ENCODE measurements around the gene HNRNPH1.
"Not testable (repeated sequence)": the region's sequence is repeated elsewhere in the genome, so short reads cannot be mapped to it uniquely, and the experiment has no call there.

DNA sequence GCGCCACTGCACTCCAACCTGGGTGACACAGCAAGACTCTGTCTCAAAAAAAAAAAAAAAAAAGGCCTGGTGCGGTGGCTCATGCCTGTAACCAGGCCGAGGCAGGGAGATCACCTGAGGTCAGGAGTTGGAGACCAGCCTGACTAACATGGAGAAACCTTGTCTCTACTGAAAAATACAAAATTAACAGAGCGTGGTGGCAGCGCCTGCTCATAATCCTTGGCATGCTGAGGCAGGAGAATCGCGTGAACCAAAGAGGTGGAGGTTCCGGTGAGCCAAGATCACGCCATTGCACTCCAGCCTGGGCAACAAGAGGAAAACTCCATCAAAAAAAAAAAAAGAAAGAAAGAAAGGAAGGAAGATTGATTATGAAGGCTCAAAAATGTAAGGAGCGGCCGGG lies 15.8 kb upstream of the HNRNPH1 start:
- TF ChIP-seq POLR2AphosphoS5 (IDR thresholded peaks at IDR 0.05); MXI1 (conservative IDR thresholded peaks at IDR 0.05; ENCODE audit: poor library complexity, severe bottlenecking); RAD21 (conservative IDR thresholded peaks at IDR 0.05); EP300 (conservative IDR thresholded peaks at IDR 0.05; ENCODE audit: poor library complexity, severe bottlenecking); EZH2 (IDR thresholded peaks at IDR 0.05; ENCODE audit: borderline replicate concordance, insufficient read depth, low read length, poor library complexity, severe bottlenecking); TAF1 (IDR thresholded peaks at IDR 0.05; ENCODE audit: low read depth): not testable (repeated sequence)
- TF ChIP-seq, protein P1, sequence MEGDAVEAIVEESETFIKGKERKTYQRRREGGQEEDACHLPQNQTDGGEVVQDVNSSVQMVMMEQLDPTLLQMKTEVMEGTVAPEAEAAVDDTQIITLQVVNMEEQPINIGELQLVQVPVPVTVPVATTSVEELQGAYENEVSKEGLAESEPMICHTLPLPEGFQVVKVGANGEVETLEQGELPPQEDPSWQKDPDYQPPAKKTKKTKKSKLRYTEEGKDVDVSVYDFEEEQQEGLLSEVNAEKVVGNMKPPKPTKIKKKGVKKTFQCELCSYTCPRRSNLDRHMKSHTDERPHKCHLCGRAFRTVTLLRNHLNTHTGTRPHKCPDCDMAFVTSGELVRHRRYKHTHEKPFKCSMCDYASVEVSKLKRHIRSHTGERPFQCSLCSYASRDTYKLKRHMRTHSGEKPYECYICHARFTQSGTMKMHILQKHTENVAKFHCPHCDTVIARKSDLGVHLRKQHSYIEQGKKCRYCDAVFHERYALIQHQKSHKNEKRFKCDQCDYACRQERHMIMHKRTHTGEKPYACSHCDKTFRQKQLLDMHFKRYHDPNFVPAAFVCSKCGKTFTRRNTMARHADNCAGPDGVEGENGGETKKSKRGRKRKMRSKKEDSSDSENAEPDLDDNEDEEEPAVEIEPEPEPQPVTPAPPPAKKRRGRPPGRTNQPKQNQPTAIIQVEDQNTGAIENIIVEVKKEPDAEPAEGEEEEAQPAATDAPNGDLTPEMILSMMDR (IDR thresholded peaks at IDR 0.05; ENCODE audit: poor library complexity, severe bottlenecking): not testable (repeated sequence)
- TF ChIP-seq, protein P2, sequence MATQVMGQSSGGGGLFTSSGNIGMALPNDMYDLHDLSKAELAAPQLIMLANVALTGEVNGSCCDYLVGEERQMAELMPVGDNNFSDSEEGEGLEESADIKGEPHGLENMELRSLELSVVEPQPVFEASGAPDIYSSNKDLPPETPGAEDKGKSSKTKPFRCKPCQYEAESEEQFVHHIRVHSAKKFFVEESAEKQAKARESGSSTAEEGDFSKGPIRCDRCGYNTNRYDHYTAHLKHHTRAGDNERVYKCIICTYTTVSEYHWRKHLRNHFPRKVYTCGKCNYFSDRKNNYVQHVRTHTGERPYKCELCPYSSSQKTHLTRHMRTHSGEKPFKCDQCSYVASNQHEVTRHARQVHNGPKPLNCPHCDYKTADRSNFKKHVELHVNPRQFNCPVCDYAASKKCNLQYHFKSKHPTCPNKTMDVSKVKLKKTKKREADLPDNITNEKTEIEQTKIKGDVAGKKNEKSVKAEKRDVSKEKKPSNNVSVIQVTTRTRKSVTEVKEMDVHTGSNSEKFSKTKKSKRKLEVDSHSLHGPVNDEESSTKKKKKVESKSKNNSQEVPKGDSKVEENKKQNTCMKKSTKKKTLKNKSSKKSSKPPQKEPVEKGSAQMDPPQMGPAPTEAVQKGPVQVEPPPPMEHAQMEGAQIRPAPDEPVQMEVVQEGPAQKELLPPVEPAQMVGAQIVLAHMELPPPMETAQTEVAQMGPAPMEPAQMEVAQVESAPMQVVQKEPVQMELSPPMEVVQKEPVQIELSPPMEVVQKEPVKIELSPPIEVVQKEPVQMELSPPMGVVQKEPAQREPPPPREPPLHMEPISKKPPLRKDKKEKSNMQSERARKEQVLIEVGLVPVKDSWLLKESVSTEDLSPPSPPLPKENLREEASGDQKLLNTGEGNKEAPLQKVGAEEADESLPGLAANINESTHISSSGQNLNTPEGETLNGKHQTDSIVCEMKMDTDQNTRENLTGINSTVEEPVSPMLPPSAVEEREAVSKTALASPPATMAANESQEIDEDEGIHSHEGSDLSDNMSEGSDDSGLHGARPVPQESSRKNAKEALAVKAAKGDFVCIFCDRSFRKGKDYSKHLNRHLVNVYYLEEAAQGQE (IDR thresholded peaks at IDR 0.05; ENCODE audit: borderline replicate concordance): not testable (repeated sequence)

All from neural cell (in vitro differentiated cells).